SK-N-SH (cell line): ENCODE results near the gene GPR25. TPM values are rescaled to one million over a fixed set of nuclear protein-coding genes. Genes with fewer than 3 reads are reported as not detected.

Experiments used
- CTCF ChIA-PET: fragments of 300-600, 350-600 bp; formaldehyde crosslinking; extraction: SDS; loops from one replicate; lab custom pipeline; 2021; lab: Yijun Ruan, JAX
- POLR2A ChIA-PET: fragments of 350-600 bp; sonication (Branson Sonifier 250); formaldehyde crosslinking; extraction: SDS; loops from one replicate; lab custom pipeline; 2020; ENCODE audit warnings: antibody characterized with exemption, inconsistent platforms; lab: Yijun Ruan, JAX
- DNase-seq: peaks from one replicate; pipeline ENCODE4 v3.0.0; 2012
- H2AFZ ChIP-seq: fragments of 200-600 bp; sonication (generic); 2 replicates; pipeline ENCODE4 v1.8.1; 2016; ENCODE audit warnings: antibody characterized with exemption, mild to moderate bottlenecking, low read depth
- H3F3A ChIP-seq: fragments of 200-600 bp; sonication (generic); replicated peaks from 2 replicates; pipeline ENCODE3; 2016; ENCODE audit warnings: antibody characterized with exemption, mild to moderate bottlenecking; ENCODE audit not compliant: insufficient read depth
- H3K27ac ChIP-seq, 2 experiments: fragments of 200-500 bp in 1 of 2; fragments of 200-600 bp in 1 of 2; sonication (Bioruptor generic) in 1 of 2; sonication (generic), shearing (Covaris generic) in 1 of 2; 2 replicates each; pipeline versions ENCODE4 v1.5.1 to v1.6.1; 2014 to 2016; ENCODE audit warnings: low read depth in 2 of 2, inconsistent platforms in 1 of 2, low read length in 1 of 2, mild to moderate bottlenecking in 1 of 2, mixed read lengths in 1 of 2
- H3K27me3 ChIP-seq: fragments of 200-600 bp; sonication (generic), shearing (Covaris generic); 2 replicates; pipeline ENCODE4 v1.6.1; 2016; ENCODE audit warnings: mixed run types; ENCODE audit not compliant: insufficient read depth
- H3K36me3 ChIP-seq, 2 experiments: fragments of 200-500 bp in 1 of 2; fragments of 200-600 bp in 1 of 2; sonication (Bioruptor generic) in 1 of 2; sonication (generic) in 1 of 2; replicated peaks in 1 of 2; 2 replicates each; pipeline versions ENCODE3 to v1.5.1; 2014 to 2016; ENCODE audit warnings: low read length in 1 of 2, mild to moderate bottlenecking in 1 of 2; ENCODE audit not compliant: insufficient read depth in 2 of 2, control insufficient read depth in 1 of 2
- H3K4me1 ChIP-seq, 2 experiments: fragments of 200-500 bp in 1 of 2; fragments of 200-600 bp in 1 of 2; sonication (Bioruptor generic) in 1 of 2; sonication (generic), shearing (Covaris generic) in 1 of 2; 2 replicates each; pipeline versions ENCODE4 v1.5.1 to v1.6.1; 2014 to 2016; ENCODE audit warnings: low read depth in 1 of 2, low read length in 1 of 2, mixed run types in 1 of 2; ENCODE audit not compliant: insufficient read depth in 2 of 2, control insufficient read depth in 1 of 2
- H3K4me2 ChIP-seq: fragments of 200-600 bp; sonication (generic), shearing (Covaris generic); 2 replicates; pipeline ENCODE4 v1.6.1; 2017; ENCODE audit warnings: mixed run types
- H3K4me3 ChIP-seq, 2 experiments: fragments of 200-500 bp in 1 of 2; fragments of 200-600 bp in 1 of 2; sonication (Bioruptor generic) in 1 of 2; sonication (generic), shearing (Covaris generic) in 1 of 2; 2 replicates each; pipeline versions ENCODE4 v1.5.1 to v1.8.1; 2014 to 2016; ENCODE audit warnings: low read depth in 2 of 2, inconsistent platforms in 1 of 2, low read length in 1 of 2, mild to moderate bottlenecking in 1 of 2, mixed read lengths in 1 of 2, moderate library complexity in 1 of 2
- H3K79me2 ChIP-seq: fragments of 200-600 bp; sonication (generic); 2 replicates; pipeline ENCODE4 v1.8.1; 2017; ENCODE audit warnings: mild to moderate bottlenecking; ENCODE audit not compliant: insufficient read depth
- H3K9ac ChIP-seq: fragments of 200-600 bp; sonication (generic); 2 replicates; pipeline ENCODE4 v1.6.1; 2017; ENCODE audit warnings: mixed run types
- H3K9me2 ChIP-seq: fragments of 200-600 bp; sonication (generic); 2 replicates; pipeline ENCODE4 v1.6.1; 2017; ENCODE audit warnings: mixed run types
- H3K9me3 ChIP-seq: fragments of 200-600 bp; sonication (generic); 2 replicates; pipeline ENCODE4 v1.6.1; 2017; ENCODE audit warnings: mixed run types, mild to moderate bottlenecking, moderate library complexity
- H4K20me1 ChIP-seq: fragments of 200-600 bp; sonication (generic); 2 replicates; pipeline ENCODE4 v1.6.1; 2017; ENCODE audit warnings: mild to moderate bottlenecking, mixed run types; ENCODE audit not compliant: insufficient read depth
- FOXJ3 ChIP-seq: sonication (generic); formaldehyde crosslinking; IDR thresholded peaks from 2 replicates; pipeline ENCODE4 v1.5.1; 2020; ENCODE audit warnings: mild to moderate bottlenecking, missing genetic modification reagents
- GABPA ChIP-seq: IDR thresholded peaks from 2 replicates; pipeline ENCODE4 v1.4.0; 2012; ENCODE audit warnings: low read depth, mild to moderate bottlenecking
- GATA2 ChIP-seq: sonication (generic); formaldehyde crosslinking; IDR thresholded peaks from 2 replicates; pipeline ENCODE4 v1.5.0; 2020; ENCODE audit warnings: mild to moderate bottlenecking, missing genetic modification reagents
- NFIC ChIP-seq: IDR thresholded peaks from 2 replicates; pipeline ENCODE4 v1.4.0; 2012; ENCODE audit warnings: borderline replicate concordance
- NRF1 ChIP-seq: IDR thresholded peaks from 2 replicates; pipeline ENCODE4 v1.6.1; 2012; ENCODE audit warnings: low read depth, mild to moderate bottlenecking, low read length
- POLR2AphosphoS5 ChIP-seq: IDR thresholded peaks from 2 replicates; pipeline ENCODE4 v1.6.1; 2012; ENCODE audit warnings: low read depth, low read length
- RAD21 ChIP-seq: IDR thresholded peaks from 2 replicates; pipeline ENCODE4 v1.6.1; 2012; ENCODE audit warnings: mild to moderate bottlenecking, low read length
- RCOR1 ChIP-seq: fragments of 150-350 bp; IDR thresholded peaks from 2 replicates; pipeline ENCODE4 v1.6.1; 2017; ENCODE audit warnings: antibody characterized with exemption, low read length
- RFX5 ChIP-seq: IDR thresholded peaks from 2 replicates; pipeline ENCODE4 v1.6.1; 2012; ENCODE audit warnings: mild to moderate bottlenecking, improper control_type of control experiment, low read length
- RXRA ChIP-seq: IDR thresholded peaks from 2 replicates; pipeline ENCODE4 v1.4.0; 2012; ENCODE audit warnings: low read depth, mild to moderate bottlenecking, borderline replicate concordance
- SIN3A ChIP-seq: IDR thresholded peaks from 2 replicates; pipeline ENCODE4 v1.6.1; 2012; ENCODE audit warnings: low read depth, mild to moderate bottlenecking, low read length, moderate library complexity, borderline replicate concordance
- SMC3 ChIP-seq: IDR thresholded peaks from 2 replicates; pipeline ENCODE4 v1.6.1; 2012; ENCODE audit warnings: low read depth, low read length, improper control_type of control experiment
- TAF1 ChIP-seq: IDR thresholded peaks from 2 replicates; pipeline ENCODE4 v1.6.1; 2012; ENCODE audit warnings: low read depth, mild to moderate bottlenecking, low read length, moderate library complexity, borderline replicate concordance
- TCF12 ChIP-seq: IDR thresholded peaks from 2 replicates; pipeline ENCODE4 v1.4.0; 2012
- TEAD4 ChIP-seq: IDR thresholded peaks from 2 replicates; pipeline ENCODE4 v1.4.0; 2012; ENCODE audit warnings: mild to moderate bottlenecking, borderline replicate concordance; ENCODE audit not compliant: insufficient read depth
- YY1 ChIP-seq: IDR thresholded peaks from 2 replicates; pipeline ENCODE4 v1.4.0; 2012; ENCODE audit warnings: low read depth, mild to moderate bottlenecking
- WGBS: methylation state at CpG from one replicate; pipeline ENCODE4 v1.1.6; 2017; ENCODE audit warnings: low lambda C conversion rate; 5-methylcytosine and 5-hydroxymethylcytosine counted together
- polyA plus RNA-seq, 3 experiments: library from polyadenylated mRNA; depleted of rRNA; stranded (reverse); fragments of >200 nt; gene quantifications; 2 replicates each; pipeline ENCODE4 v1.2.3, GENCODE V29; 2012
- TF ChIP-seq, protein P1 (sequence below): IDR thresholded peaks from 2 replicates; pipeline ENCODE4; 2012
- TF ChIP-seq, protein P2 (sequence below): fragments of 150-350 bp; IDR thresholded peaks from 2 replicates; pipeline ENCODE4 v1.6.1; 2017; ENCODE audit warnings: antibody characterized with exemption, low read length, low read depth, borderline replicate concordance
- TF ChIP-seq, protein P3 (sequence below): IDR thresholded peaks from 2 replicates; pipeline ENCODE4 v1.4.0; 2012; ENCODE audit warnings: low read depth, borderline replicate concordance
- TF ChIP-seq, protein P4 (sequence below): fragments of 150-350 bp; IDR thresholded peaks from 2 replicates; pipeline ENCODE4 v1.6.1; 2016; ENCODE audit warnings: mild to moderate bottlenecking, low read depth, low read length

GPR25 gene
- polyA plus RNA-seq, 1 of the 3 experiments (the other 2 are of a cell fraction): not detected

DNA sequence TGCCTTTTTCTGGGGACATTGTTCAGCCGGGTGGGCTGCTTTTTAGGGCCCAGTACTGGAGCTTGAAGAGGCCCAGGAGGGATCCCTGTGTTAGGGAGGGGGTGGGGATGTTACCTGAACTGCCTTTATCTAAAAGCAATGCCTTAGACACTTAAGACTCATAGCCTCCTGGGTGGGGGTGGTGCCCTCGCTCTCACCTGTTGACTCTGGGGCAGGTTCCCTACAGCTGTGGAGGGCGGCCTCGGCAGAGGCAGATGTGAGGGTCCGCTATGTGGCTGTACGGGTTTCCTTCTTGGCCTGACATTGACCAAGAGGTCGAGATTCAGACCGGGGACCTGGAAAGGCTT lies 22.6 kb downstream of the GPR25 start:
- CTCF ChIA-PET: interaction anchor here (1.0 kb wide), 1 partner anchor 336 kb away, joined by 4 read pairs; no protein-coding TSS in a partner anchor
- Histone ChIP-seq H3K4me1 (peaks cover 0 to 3% of the 10 kb centered on the region in 2 experiments; a peak in 1 of 4 replicates), H4K20me1 (no peaks in the 10 kb centered on the region), H3K9ac (no peak overlapping the region), H3K4me3 (no peak overlapping the region), H3K27ac (no peak overlapping the region), H2AFZ (no peak overlapping the region), H3K79me2 (no peaks in the 10 kb centered on the region), H3K4me2 (no peak overlapping the region), H3K9me2 (no peaks in the 10 kb centered on the region), H3K27me3 (no peaks in the 10 kb centered on the region), H3K36me3 (no peaks in the 10 kb centered on the region), H3F3A (no peaks in the 10 kb centered on the region), H3K9me3 (no peaks in the 10 kb centered on the region)
- WGBS: 20% methylated on average over 1 of the region's 8 CpGs
- POLR2A ChIA-PET: no interaction called here
- TF ChIP-seq YY1 (no peak), GATA2 (CRISPR knock-in tag) (no peak), RFX5 (no peak), GABPA (no peak), NFIC (no peak), POLR2AphosphoS5 (no peak), SIN3A (no peak)
- no peak for DNase-seq

DNA sequence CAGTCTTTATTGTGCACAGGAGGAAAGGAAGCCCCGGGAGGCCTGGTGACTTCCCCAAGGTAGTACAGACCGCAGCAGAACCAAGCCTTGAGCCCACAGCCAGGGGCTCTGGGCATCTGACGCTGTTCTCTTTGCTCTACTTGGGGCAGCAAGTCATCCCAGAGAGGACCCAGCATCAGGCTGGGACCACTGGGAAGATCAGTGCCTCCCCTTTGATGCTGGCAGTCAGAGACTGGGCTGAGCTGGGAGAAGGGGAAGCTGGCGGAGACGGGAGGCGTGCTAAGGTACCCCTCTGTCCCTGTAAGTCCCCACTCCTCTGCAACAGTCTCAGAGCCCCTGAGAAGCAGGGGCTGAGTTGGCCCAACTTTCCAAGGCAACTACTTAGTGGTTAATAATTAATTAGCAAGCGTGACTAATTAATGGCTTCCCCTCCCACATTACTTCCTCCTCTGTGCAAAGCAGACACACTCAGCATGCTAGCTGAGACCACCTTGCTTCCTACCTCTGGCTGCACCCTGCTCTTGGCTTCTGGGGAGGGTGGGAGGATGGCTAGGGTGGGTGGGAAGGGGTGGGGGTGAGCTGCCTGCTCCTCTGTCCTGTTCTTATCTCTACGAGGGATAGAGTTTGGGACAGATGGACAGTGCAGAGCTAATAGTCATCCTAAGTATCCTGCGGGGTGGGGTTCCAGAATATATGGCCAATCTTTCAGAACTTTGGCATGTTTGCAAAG lies 23.2 kb downstream of the GPR25 start:
- no peak for DNase-seq
- Histone ChIP-seq H3K9me3 (no peaks in the 10 kb centered on the region), H3K9me2 (no peaks in the 10 kb centered on the region), H3K9ac (no peak overlapping the region), H3K4me3 (no peak overlapping the region), H3K27me3 (no peaks in the 10 kb centered on the region), H3F3A (no peaks in the 10 kb centered on the region), H2AFZ (no peak overlapping the region), H3K4me1 (no peaks in the 10 kb centered on the region; a peak in 1 of 4 replicates), H3K79me2 (no peaks in the 10 kb centered on the region), H4K20me1 (no peaks in the 10 kb centered on the region), H3K4me2 (no peak overlapping the region), H3K36me3 (no peaks in the 10 kb centered on the region), H3K27ac (no peak overlapping the region)
- POLR2A ChIA-PET: interaction anchor here (0.6 kb wide), 1 partner anchor 19 kb away, joined by 3 read pairs; no protein-coding TSS in a partner anchor
- CTCF ChIA-PET: interaction anchor here (0.6 kb wide), 1 partner anchor 155 kb away, joined by 3 read pairs; no protein-coding TSS in a partner anchor
- 74% methylated on average over 8 of the region's 9 CpGs for WGBS
- TF ChIP-seq SMC3 (no peak), TAF1 (no peak), SIN3A (no peak), GATA2 (CRISPR knock-in tag) (no peak), TCF12 (no peak), RXRA (no peak), RCOR1 (no peak), GABPA (no peak), FOXJ3 (CRISPR knock-in tag) (no peak), NRF1 (no peak), RAD21 (no peak), TEAD4 (no peak)
- TF ChIP-seq, protein P1, sequence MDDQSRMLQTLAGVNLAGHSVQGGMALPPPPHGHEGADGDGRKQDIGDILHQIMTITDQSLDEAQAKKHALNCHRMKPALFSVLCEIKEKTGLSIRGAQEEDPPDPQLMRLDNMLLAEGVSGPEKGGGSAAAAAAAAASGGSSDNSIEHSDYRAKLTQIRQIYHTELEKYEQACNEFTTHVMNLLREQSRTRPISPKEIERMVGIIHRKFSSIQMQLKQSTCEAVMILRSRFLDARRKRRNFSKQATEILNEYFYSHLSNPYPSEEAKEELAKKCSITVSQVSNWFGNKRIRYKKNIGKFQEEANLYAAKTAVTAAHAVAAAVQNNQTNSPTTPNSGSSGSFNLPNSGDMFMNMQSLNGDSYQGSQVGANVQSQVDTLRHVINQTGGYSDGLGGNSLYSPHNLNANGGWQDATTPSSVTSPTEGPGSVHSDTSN: no peak
- TF ChIP-seq, protein P2, sequence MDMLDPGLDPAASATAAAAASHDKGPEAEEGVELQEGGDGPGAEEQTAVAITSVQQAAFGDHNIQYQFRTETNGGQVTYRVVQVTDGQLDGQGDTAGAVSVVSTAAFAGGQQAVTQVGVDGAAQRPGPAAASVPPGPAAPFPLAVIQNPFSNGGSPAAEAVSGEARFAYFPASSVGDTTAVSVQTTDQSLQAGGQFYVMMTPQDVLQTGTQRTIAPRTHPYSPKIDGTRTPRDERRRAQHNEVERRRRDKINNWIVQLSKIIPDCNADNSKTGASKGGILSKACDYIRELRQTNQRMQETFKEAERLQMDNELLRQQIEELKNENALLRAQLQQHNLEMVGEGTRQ: no peak
- TF ChIP-seq, protein P3, sequence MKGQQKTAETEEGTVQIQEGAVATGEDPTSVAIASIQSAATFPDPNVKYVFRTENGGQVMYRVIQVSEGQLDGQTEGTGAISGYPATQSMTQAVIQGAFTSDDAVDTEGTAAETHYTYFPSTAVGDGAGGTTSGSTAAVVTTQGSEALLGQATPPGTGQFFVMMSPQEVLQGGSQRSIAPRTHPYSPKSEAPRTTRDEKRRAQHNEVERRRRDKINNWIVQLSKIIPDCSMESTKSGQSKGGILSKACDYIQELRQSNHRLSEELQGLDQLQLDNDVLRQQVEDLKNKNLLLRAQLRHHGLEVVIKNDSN: no peak
- TF ChIP-seq, protein P4, sequence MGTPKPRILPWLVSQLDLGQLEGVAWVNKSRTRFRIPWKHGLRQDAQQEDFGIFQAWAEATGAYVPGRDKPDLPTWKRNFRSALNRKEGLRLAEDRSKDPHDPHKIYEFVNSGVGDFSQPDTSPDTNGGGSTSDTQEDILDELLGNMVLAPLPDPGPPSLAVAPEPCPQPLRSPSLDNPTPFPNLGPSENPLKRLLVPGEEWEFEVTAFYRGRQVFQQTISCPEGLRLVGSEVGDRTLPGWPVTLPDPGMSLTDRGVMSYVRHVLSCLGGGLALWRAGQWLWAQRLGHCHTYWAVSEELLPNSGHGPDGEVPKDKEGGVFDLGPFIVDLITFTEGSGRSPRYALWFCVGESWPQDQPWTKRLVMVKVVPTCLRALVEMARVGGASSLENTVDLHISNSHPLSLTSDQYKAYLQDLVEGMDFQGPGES: no peak
